ENCODE measurements around the gene CAMTA1. TPM values are rescaled to one million over a fixed set of nuclear protein-coding genes. Genes with fewer than 3 reads are reported as not detected.

The CAMTA1 gene
- total and polyA plus RNA-seq, 4 donors: 48.1 to 140 (median 52.3) TPM

DNA sequence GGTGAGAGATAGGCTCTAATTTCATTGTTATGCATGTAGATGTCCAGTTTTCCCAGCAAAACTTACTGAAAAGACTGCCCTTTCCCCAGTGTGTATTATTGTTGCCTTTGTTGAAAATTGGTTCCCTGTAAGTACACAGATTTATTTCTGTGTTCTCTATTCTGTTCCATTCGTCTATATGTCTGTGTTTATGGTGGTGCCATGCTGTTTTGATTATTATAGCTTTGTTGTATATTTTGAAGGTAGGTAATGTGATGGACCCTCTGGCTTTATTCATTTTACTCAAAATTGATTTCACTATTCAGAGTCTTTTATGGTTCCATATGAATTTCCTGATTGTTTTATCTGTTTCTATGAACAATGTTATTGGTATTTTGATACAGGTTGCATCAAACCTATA is 610.0 kb downstream of the CAMTA1 start:
- H3K27me3 ChIP-seq (ENCODE audit: control insufficient read depth in 3 of 3, insufficient read depth in 3 of 3, low read length in 2 of 3): no peaks in the 10 kb centered on the region
- no peaks in the 10 kb centered on the region for H3K4me1 ChIP-seq (ENCODE audit: control insufficient read depth in 5 of 5, insufficient read depth in 5 of 5, low read length in 5 of 5)
- DNase-seq (no peak), ATAC-seq (ENCODE audit: insufficient read depth, low FRiP score) (no peak)
- no peak overlapping the region for H3K4me3 ChIP-seq
- H3K27ac ChIP-seq (ENCODE audit: low read depth in 1 of 2, low read length in 1 of 2): no peak overlapping the region
- peaks cover 0 to 4% (median under 1%) of the 10 kb centered on the region in 4 donors for H3K9me3 ChIP-seq (ENCODE audit: control insufficient read depth in 4 of 4, insufficient read depth in 3 of 4, low read length in 3 of 4)
- no peaks in the 10 kb centered on the region for H3K36me3 ChIP-seq (ENCODE audit: control insufficient read depth in 4 of 4, insufficient read depth in 4 of 4, low read length in 4 of 4)
- TF ChIP-seq, protein P1, sequence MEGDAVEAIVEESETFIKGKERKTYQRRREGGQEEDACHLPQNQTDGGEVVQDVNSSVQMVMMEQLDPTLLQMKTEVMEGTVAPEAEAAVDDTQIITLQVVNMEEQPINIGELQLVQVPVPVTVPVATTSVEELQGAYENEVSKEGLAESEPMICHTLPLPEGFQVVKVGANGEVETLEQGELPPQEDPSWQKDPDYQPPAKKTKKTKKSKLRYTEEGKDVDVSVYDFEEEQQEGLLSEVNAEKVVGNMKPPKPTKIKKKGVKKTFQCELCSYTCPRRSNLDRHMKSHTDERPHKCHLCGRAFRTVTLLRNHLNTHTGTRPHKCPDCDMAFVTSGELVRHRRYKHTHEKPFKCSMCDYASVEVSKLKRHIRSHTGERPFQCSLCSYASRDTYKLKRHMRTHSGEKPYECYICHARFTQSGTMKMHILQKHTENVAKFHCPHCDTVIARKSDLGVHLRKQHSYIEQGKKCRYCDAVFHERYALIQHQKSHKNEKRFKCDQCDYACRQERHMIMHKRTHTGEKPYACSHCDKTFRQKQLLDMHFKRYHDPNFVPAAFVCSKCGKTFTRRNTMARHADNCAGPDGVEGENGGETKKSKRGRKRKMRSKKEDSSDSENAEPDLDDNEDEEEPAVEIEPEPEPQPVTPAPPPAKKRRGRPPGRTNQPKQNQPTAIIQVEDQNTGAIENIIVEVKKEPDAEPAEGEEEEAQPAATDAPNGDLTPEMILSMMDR (IDR thresholded peaks at IDR 0.05; ENCODE audit: control extremely low read depth, extremely low read depth): no peak
- WGBS, 2 donors: 89 to 93% methylated on average over 1 of the region's 1 CpG
- no peak overlapping the region for H3K9ac ChIP-seq (ENCODE audit: insufficient read depth in 1 of 2, low read length in 2 of 2)

DNA sequence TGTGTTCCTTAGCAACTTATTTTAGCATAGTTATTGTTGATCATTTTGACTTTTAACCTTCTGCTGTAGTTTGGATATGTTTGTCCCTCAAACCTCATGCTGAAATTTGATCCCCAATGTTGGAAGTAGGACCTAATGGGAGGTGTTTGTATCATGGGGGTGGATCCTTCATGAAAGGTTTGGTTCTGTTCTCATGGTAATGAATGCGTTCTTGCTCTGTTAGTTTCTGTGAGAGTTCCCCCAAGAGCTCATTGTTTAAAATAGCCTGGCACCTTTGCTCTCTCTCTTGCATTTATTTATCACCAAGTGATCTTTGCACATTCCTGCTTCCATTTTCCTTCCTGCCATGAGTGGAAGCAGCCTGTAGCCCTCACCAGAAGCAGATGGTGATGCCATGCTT is 613.7 kb downstream of the CAMTA1 start:
- Histone ChIP-seq H3K4me3 (no peak overlapping the region), H3K36me3 (ENCODE audit: control insufficient read depth in 4 of 4, insufficient read depth in 4 of 4, low read length in 4 of 4) (no peaks in the 10 kb centered on the region), H3K9ac (ENCODE audit: insufficient read depth in 1 of 2, low read length in 2 of 2) (no peak overlapping the region), H3K27ac (ENCODE audit: low read depth in 1 of 2, low read length in 1 of 2) (no peak overlapping the region), H3K9me3 (ENCODE audit: control insufficient read depth in 4 of 4, insufficient read depth in 3 of 4, low read length in 3 of 4) (peaks cover 2 to 4% (median 3%) of the 10 kb centered on the region in 4 donors), H3K4me1 (ENCODE audit: control insufficient read depth in 5 of 5, insufficient read depth in 5 of 5, low read length in 5 of 5) (peaks cover 0 to 1% (median 0%) of the 10 kb centered on the region in 5 donors), H3K27me3 (ENCODE audit: control insufficient read depth in 3 of 3, insufficient read depth in 3 of 3, low read length in 2 of 3) (no peaks in the 10 kb centered on the region)
- no peak for DNase-seq
- TF ChIP-seq, protein P1 (IDR thresholded peaks at IDR 0.05; ENCODE audit: control extremely low read depth, extremely low read depth): no peak
- WGBS, 2 donors: 58 to 70% methylated on average over 1 of the region's 1 CpG
- no peak for ATAC-seq (ENCODE audit: insufficient read depth, low FRiP score)

DNA sequence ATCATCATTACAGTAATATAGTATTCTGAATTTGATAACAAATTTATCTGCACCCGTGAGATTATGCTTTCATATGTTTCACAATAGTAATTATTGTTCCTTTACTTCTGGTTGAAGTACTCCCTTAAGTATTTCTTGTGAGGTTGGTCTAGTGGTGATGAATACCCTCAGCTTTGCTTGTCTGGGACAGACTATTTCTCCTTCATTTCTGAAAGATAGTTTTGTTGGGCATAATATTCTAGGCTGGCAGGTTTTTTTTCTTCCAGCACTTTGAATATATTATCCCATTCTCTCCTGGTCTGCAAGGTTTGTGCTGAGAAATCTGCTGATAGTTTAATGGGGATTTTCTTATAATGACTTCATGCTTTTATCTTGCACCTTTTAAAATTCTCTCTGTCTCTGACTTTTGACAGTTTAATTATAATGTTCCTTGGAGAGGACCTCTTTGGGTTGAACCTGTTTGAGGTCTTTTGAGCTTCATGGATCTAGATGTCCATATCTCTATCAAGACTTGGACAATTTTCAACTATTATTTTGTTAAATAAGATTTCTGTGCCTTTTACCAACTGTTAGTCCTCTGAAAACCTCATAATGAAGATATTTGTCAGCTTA is 614.4 kb downstream of the CAMTA1 start:
- no peak for ATAC-seq (ENCODE audit: insufficient read depth, low FRiP score)

More for the DNA sequence above, 614.4 kb downstream of the CAMTA1 start:
- Histone ChIP-seq H3K4me1 (ENCODE audit: control insufficient read depth in 5 of 5, insufficient read depth in 5 of 5, low read length in 5 of 5) (peaks cover 0 to 1% (median 0%) of the 10 kb centered on the region in 5 donors), H3K27me3 (ENCODE audit: control insufficient read depth in 3 of 3, insufficient read depth in 3 of 3, low read length in 2 of 3) (no peaks in the 10 kb centered on the region), H3K4me3 (no peak overlapping the region), H3K9me3 (ENCODE audit: control insufficient read depth in 4 of 4, insufficient read depth in 3 of 4, low read length in 3 of 4) (peaks cover 2 to 4% (median 3%) of the 10 kb centered on the region in 4 donors), H3K27ac (ENCODE audit: low read depth in 1 of 2, low read length in 1 of 2) (no peak overlapping the region), H3K36me3 (ENCODE audit: control insufficient read depth in 4 of 4, insufficient read depth in 4 of 4, low read length in 4 of 4) (no peaks in the 10 kb centered on the region), H3K9ac (ENCODE audit: insufficient read depth in 1 of 2, low read length in 2 of 2) (no peak overlapping the region)
- WGBS, 2 donors: 90 to 93% methylated on average over 1 of the region's 1 CpG
- DNase-seq: no peak
- TF ChIP-seq, protein P1 (IDR thresholded peaks at IDR 0.05; ENCODE audit: control extremely low read depth, extremely low read depth): no peak

Data from lung (tissue), 12 donors.